ENCODE results near the gene STC2.
"Not testable (repeated sequence)": the region's sequence is repeated elsewhere in the genome, so short reads cannot be mapped to it uniquely, and the experiment has no call there.

Gene STC2

DNA sequence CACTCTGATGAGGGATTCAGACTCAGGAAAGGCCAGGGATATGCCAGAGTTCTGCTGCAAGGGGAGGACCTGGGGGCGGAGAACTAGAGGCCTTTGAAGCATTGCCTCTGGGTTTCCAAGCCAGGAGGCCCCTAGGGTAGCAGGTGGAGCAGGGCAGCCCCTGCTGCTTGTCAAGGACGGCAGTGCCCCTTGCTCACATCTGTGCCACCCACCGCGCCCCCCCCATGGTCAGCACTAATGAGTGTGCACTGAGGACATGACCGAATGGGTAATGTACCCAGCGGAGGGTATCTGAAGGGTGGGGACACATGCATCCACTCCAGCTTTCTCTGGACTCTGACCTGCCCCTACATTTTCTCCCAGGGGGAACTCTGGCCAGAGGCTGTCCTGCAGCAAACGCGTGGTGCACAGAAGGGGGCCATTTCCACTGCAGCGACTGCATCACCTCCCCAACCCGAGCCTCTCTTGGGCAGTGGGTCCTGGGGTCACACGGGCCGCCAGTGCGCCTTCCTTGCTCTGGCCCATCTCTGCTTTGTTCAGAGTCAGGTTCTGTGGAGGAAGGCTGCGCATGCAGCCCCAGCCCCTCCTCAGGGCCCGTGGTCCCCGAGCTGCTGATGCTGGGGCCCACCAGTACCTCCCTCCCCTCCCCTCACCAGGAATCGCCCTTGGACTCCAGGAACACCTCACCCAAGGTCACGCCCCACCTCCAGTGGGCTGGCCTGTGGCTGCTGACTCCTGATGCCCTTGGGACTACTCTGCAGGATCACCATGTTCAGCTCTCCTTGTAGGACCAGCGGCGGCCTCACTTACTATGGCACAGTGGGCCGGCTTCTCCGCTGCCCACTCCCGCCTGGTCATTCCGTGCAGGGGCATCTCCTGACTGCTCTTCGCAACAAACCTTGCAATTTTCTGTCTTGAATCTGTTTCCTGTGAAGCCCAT lies 31.2 kb downstream of the STC2 start:
- no peak for DNase-seq (ENCODE audit: low read depth in 2 of 2)

DNA sequence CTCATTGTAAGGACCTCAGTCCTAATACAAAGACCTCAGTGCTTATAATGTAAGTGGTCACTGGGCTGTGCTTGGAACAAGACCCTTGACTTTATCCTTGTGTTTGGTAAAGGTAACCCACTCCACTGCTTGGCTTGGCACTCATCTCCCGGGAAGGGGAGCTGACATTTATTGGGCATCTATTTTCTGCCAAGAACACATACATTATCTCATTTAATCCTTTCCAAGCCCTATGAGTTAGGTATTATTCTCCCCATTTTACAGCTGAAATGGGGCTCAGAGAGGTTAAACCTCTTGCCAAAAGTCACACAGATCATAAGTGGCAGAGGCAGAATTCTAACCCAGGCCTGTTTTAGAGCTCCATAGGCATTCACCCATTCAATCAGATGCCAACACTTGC lies 32.4 kb downstream of the STC2 start:
- DNase-seq (ENCODE audit: low read depth in 2 of 2): no peak

DNA sequence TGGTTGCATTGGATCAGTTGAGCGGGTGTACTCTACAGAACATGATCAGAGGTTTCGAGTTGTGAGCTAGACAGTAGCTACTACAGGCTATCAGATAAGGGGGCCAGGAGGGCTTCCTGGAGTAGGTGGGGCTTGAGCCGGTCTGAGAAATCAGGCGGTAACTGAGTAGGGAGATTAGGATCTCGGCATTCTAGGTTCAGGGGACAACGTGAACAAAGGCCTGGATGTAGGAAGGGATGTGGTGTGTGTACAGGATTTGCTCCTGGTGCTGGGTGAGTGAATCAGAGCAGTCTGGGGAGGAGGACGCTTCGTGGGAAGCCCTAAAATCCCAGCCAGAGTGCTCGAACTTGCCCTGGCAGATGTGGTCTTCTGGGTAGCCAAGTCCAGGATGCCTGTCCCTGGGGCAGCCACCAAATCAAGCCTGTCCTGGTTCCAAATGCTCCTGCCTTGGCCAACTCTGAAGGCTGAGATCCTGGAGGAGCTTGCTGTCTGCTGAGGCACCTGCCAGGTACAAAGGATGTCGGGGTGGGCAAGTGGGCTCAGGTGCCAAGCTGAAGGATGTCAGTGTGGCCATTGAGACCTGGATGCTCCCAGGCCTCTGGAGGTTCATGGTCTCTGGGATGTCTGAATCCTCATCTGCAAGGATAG lies 33.4 kb downstream of the STC2 start:
- DNase-seq (ENCODE audit: low read depth in 2 of 2): no peak

DNA sequence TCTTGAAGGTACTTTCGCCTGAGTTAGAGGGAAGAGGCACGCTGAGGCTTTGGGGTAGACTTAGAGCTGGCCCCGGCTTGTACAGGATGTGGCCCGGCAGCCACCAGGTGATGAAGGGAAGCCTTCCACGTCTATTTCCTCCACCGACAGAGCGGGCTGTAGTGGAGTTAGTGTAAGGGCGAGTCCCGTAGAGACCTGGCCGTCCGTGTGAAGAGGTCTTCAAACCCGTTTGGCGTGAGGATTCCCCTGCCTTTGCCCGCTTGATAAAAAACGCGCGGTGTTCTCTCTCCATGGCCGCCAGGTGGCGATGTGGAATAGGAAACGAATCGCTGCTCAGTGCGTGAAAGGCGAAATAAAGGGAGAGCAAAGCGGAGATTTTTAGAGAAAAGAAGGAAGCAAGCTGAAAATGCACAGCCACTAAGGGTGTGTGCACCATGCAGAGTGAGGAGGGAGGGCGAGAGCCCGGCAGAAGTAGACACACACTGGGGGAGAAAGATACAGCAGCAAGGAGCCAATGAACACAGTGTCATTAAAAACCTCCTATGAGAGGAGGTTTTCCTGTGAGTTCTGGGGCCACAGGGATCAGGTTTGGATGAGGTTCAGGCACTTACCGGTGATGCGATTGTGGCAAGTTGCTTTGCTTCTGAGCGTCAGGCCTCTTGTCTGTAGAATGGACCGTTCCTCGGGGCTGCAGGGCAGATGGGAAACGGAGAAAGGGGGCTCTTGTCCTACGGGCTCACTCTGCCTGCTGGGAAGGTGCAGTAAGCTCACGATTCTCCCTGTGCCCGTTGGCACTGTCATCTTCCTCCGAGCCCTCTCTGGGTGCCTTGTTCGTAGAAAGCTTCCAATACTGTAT lies 34.2 kb downstream of the STC2 start:
- DNase-seq (ENCODE audit: low read depth in 2 of 2): peak; percentile 52 to 65

DNA sequence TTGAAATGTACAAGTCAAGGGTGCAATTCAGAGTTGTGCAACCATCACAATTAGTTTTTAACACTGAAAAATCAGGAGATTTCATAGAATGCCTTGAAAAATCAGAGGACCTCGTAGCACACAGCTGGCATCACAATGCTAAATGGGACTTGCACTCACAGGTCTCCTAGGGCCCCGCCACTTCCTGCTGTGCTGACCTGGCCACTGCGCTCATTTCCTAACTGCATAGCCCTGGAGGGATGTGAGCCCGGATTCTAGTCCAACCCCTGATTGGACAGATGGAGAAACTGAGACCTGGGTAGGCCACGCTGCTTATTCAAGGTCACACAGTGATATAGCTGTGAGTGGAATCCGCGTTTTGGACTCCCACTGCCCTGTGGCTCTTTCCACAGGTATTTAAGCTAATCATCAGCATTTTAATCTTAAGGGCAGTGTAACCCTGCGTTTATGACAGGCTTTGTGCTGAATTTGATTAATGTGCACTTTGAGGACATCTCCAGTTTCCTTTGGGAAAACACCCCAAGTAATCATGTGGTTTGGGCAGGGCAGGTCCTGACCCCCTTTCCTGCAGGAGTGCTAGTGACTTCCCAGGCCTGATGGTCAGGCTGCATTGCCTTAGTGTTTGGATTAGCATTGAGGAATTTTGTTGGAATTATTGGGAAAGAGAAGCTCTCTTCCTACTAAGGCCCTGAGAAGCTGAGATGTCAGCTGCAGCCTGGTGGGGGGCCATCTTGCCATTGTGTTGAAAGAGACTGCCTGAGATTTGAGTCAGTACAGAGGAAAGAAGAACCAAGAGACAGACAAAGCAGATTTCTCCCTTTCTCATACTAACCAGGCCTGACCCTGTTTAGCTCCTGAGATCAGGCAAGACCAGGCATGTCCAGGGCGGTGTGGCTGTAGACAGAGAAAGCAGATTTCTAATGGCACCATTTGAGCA lies 36.2 kb downstream of the STC2 start:
- DNase-seq (ENCODE audit: low read depth in 2 of 2): no peak

DNA sequence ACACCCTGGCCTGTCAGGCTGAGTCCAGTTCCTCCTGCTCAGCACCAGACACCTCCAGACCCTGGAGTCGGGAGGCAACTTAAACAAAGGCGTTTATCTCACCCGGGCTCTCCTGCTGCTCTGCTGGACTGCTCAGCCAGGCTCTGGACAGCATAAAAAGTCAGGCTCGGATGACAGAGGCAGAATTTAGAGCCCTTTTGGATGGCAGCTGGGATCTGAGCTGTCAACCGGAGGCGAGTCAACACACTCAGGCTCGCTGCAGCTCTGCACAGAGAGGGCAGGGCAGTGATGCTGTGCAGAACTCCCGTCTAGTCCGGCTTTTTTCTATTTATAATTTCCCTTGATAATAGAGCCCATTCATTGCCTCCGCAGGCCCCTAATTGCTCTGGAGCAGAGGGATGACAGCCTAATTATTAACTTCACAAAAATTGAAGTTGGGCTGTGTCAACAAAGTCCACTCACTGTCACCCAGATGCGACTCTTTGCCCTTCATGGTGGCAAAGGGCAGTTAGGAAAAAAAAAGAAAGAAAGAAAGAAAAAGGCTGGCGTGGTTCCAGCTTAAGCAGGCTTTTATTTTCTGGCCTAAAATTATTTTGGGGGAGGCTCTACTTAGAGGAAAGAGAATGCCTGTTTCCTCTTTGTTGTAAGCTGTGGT lies 37.6 kb downstream of the STC2 start:
- no peak for DNase-seq (ENCODE audit: low read depth in 2 of 2)

DNA sequence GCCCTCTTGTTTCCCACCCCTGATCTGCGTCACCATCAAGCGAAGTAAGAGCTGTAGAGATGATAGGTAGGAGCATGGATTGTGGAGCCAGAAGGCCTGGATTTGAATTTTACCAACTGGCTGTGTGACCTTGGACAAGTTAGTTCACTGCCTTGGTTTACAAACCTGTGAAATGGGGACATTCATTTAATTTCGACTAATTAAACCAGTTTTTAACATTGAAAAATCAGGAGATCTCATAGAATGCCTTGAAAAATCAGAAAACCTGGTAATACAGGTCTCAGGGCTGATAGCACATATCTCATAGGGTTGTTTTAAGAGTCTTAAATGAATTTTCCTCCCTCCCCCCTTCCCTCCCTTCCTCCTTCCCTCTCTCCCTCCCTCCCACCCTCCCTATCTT lies 38.8 kb downstream of the STC2 start:
- no peak for DNase-seq (ENCODE audit: low read depth in 2 of 2)

DNA sequence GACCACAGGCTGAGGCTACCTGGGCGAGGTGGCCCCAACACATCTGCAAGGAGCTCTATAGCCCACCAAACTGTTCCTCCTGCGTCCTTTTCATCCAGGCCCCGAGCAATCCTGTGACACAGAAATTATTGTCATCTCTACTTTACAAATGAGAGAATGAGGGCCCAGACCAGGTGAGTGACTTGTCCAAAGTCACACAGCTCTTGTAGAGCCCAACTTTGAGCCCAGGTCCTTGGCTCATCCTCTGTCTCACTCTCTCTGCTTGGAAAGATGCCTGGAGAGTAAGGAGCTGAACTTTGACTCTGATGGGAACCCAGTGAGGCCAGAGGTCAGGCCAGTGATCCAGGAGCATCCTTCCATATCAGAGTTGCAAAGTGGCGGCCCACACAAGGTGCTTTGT lies 39.6 kb downstream of the STC2 start:
- DNase-seq (ENCODE audit: low read depth in 2 of 2): no peak

DNA sequence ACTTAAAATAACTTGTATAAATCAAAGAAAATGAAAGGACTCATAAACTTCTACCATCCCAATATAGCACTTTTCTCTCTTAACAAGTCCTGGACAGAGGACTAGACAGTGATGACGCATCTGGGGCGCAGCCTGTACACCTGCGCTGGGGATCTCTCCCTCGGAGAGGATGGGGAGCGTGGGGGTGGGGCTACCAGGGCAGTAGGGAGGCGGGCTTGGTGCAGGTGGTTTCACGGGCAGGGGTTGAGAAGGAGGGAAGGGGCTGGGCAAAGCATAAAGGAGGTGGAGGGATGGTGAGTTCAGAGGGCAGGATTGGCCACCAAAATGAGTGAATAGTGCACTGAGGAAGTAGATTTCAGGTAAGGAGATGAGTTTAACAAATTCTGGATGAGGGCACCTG lies 41.1 kb downstream of the STC2 start:
- DNase-seq (ENCODE audit: low read depth in 2 of 2): no peak

DNA sequence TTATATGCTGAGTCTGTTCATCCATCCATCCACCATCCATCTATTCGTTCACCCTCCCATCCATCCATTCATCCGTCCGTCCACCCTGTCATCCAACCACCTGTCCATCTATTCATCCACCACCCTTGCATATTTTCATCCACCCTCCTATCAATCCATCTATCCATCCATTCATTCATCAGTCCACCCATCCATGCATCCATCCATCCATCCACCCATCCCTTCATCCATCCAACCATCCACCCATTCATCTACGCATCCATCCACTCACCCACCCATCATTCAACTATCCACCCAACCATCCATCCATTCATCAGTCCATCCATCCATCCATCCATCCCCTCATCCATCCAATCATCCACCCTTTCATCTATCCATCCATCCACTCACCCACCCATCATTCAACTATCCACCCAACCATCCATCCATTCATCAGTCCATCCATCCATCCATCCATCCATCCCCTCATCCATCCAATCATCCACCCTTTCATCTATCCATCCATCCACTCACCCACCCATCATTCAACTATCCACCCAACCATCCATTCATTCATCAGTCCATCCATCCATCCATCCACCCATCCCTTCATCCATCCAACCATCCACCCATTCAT lies 43.8 kb downstream of the STC2 start:
- DNase-seq (ENCODE audit: low read depth in 2 of 2): not testable (repeated sequence)

DNA sequence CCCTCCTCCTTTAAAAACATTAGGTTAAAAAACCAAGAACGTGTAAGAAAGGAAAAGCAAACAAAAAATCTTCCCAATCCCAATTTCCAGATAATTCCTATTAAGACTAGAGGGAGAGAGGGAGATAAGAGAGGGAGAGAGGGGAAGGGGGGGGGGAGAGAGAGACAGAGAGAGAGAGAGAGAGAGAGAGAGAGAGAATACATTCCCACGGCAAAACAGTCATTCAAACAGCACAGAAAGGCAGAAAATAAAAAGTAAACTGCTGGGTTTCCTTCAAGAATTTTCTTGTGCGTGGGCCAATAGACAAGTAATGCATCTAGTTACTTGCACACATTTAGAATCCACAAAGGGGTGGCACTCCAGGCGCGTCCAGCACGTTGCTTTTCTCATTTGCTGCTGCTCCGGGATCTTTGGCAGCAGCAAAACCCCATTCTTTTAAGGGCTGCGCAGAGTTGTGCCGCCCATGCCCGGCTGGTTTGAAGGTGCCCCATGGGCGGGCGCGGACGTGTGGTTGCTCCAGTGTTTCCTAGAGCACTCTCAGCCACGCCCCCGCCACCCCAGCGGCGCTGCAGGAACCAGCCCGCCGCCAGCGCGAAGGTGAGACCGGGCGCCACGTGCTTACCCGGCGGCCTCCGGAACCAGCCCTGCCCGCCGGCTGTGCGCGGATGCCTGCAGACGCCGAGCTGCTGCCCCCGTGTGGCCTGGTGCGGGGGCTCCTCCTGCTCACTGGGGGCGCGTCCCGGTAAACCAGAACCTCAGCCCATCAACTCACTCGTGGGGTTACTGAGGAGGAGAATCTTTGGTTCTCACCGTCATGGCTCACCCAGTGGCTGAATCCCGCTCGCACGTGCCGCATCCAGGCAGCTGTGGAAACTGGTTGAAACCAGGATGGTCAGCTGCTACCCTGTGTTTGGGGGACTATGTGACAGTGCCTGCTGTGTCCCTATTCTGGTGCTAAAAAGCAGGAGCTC lies 44.6 kb downstream of the STC2 start:
- DNase-seq (ENCODE audit: low read depth in 2 of 2): peak; percentile 54 to 74

DNA sequence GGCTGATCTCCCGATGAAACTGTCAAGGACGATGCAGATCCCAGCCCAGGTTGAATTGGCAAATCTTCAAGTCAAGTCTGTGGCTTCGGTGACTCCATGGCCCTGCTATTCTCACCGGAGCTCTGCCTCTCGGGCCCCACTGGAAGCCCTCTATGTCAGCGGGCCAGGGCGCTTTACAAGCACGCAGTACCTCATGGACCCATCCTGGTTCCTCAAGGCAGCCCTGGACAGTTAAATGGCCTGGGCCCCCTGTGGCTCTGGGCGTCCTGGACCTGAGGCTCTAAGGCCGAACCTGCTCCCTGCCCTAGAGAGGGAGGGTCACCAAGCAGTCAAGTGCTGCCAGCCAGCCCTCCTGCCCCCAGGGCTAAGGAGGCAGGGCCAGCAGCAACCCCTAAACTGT lies 45.3 kb downstream of the STC2 start:
- no peak for DNase-seq (ENCODE audit: low read depth in 2 of 2)

DNA sequence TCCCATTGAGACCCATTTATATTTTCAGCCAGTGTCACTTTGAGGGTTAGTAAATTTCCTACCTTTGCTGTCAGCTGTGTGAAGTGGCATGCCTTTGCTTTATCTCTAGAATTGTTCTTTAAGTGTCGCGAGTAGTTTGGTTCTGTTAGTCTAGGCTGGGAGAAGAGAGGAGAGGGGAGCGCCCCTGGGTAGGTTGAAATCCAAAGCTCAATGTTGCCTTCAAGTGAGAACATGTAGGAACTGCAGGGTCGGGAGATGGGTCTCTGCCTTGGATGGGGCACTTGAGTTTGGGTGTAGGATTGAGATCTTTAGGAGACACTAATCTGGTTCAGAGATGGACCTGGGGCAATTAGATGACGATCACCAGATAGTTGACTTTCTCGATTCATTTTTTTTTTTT lies 46.3 kb downstream of the STC2 start:
- DNase-seq (ENCODE audit: low read depth in 2 of 2): no peak

DNA sequence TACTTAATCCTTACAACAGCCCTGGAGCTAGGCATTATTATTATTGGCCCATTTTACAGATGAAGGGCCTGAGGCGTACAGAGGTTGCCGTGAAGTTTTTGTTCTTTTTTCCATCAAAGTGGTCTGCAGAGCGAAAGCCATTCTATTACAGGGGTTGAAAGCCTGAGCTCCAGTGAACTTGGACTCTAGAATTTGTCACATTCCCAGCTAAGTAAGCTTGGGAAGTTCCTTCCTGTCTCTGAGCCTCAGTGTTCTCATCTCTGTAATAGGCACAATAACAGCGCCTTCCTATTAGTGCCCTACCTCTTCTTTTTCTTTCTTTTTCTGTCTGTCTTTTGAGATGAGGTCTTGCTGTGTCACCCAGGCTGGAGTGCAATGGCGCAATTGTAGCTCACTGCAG lies 49.0 kb downstream of the STC2 start:
- no peak for DNase-seq (ENCODE audit: low read depth in 2 of 2)

DNA sequence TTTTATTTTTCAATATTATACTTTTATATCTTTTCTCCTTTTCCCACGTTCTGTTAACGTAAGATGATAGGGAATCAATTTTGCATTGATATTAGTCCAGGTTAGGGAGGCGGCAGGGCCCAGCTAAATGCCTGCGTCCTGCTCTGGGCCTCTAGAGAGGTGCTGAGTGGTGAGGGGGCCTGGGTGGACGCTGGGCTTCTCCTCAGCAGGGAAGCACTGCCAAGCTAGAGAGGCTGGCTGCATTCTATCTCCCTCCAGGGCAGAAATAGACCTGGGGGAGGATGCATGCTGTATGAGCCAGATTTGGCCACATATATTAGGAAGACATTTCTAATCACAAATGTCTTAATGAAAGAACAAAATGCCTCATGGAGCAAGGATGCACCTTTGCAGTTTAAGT lies 49.6 kb downstream of the STC2 start:
- no peak for DNase-seq (ENCODE audit: low read depth in 2 of 2)

DNA sequence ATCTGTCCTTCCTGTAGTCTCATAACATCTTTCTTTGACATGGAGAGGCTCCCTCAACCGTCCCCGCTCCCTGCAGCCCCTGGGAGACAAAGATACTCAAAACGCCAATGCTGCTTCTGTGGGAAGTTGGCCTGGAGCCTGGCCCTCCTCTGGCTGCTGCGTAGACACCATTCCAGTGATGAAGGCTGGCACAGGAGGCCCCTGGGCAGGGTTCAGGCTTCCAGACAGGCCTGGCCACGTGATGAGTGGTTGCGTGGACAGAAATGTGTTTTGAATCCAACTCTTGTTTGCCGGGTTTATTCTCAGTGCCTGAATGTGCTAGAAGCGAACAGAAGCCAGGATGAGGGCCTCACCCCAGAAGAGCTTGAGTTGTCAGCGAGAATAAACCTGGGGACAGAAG lies 50.0 kb downstream of the STC2 start:
- no peak for DNase-seq (ENCODE audit: low read depth in 2 of 2)

DNA sequence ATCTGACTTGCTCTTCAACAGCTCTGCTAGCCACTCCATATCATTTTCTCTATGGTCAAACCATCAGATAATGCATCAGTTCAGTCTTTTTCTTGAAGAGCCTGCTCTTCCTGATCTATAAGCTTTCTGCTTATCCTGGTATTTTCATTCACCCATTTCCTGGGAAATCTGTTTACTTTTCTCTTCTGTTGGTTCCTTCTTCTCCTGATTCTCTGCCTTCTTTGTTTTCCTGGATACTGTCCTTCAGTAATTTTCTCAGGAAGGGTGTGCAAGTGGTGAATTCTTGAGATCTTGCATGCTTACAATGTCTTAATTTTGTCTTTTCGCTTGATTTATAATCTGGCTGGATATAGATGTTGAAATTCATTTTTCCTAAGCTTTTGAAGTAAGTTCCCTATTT lies 53.4 kb downstream of the STC2 start:
- no peak for DNase-seq (ENCODE audit: low read depth in 2 of 2)

DNA sequence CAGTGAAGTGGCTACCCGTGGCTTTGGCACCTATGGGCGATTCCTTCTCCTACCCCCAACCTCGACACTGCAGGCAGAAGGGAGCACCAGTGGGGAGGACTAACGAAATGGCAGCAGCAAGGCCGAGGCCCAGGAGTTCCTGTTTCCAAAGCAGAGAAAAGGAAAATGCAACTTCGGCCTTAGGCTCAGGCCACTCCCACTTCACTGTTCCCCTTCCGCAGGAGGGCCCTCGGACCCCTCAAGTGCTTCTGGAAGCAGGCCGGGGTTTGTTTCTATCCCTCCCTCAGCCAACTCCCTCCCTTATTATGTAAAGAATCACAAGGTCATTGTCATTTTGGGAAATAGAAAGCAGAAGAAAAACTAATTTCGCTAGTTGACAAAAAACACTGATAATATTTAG lies 56.8 kb downstream of the STC2 start:
- no peak for DNase-seq (ENCODE audit: low read depth in 2 of 2)
